HG02981 (cell line): Measurements from ENCODE around the gene SDCCAG8.
A peak's percentile ranks its signal among the peaks of the same experiment; 100 is the strongest.

Experiments used
- ATAC-seq: cut with Tn5 transposase; IDR thresholded peaks from one replicate; pipeline ENCODE4 v1.9.1; 2021; ENCODE audit warnings: mild to moderate bottlenecking, moderate library complexity; ENCODE audit not compliant: unreplicated experiment

Gene SDCCAG8

DNA sequence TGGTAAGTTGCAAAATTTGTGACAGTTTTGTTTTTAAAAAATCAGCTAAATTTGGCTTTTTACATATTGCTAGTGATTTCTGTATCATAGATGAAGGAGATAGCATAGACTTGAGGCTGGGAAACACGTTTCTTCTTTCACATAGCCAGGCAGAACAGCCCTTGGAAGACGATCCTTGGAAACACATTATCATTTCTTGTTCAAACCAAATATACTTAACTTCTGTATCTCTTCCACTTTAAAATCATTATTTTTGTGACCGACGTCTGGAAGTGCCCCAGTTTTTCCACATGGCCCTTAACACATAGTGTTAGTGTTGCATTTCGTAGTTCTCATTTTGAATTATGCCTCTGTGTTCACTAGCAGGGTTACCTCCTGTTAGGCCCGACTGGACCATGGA lies 193.5 kb downstream of the SDCCAG8 start:
- ATAC-seq: no peak

- ATAC-seq: no peak
These were observed 196.3 kb downstream of the SDCCAG8 start for GRCh38 chr1:243452092-243452491.

- ATAC-seq: no peak
These were observed 198.6 kb downstream of the SDCCAG8 start for GRCh38 chr1:243454328-243454997.

- ATAC-seq: no peak
These were observed 200.2 kb downstream of the SDCCAG8 start for GRCh38 chr1:243455760-243456651.

DNA sequence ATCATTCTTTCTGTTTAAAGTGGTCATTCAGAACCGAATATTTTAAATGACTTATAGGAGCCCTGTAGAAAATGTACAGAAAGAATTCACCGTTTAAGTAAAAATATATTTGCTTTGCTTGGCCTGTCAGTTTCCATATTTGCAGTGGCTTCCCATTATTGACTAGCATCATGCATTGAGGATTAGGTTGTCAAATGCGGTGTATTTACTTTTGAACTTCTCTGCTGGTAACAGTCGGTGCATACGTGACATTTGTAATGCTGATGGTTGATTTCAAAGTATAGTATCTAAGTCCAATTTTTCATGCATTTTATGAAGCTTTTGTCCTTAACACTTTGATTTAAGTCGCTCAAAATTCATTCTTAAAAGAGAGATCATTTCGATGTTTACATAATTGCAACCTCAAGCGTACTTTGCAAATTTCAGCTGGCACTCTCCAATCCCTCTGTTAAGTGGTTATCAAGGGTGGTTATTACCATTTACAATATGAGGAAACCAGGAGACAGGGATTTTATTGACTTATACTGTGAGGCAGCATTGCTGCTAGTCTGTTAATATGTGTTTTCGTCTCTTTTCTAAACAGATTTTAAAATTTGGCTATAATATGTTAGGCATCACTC lies 201.6 kb downstream of the SDCCAG8 start:
- ATAC-seq: no peak

DNA sequence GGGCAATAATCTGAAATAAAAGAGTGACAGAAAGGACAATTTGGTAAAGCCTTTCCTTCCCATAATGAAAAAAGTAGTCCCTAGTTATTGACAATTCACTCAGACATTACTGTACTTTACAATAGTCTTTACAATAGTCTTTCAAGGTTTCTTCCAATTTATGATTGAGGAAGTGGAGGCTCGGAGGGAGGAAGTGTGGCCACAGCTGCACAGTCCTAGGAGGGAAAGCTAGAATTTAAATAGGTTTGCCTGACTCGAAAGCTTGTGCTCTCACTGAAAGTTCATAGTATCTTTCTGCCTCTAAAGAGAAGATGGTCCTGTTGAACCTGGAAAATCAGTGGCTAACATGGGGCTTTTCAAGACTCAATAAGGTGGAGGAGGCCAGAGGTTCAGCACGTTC lies 203.2 kb downstream of the SDCCAG8 start:
- no peak for ATAC-seq

- ATAC-seq: no peak
These were observed 205.9 kb downstream of the SDCCAG8 start for GRCh38 chr1:243461700-243462099.

GRCh38 chr1:243462929-243463697 lies 207.3 kb downstream of the SDCCAG8 start:
- no peak for ATAC-seq

GRCh38 chr1:243465081-243465480 lies 209.2 kb downstream of the SDCCAG8 start:
- ATAC-seq: no peak

GRCh38 chr1:243465738-243466137 lies 209.9 kb downstream of the SDCCAG8 start:
- no peak for ATAC-seq

- ATAC-seq: no peak
These were observed 213.7 kb downstream of the SDCCAG8 start for GRCh38 chr1:243469497-243469896.

- ATAC-seq: no peak
These were observed 214.7 kb downstream of the SDCCAG8 start for GRCh38 chr1:243470502-243470901.

DNA sequence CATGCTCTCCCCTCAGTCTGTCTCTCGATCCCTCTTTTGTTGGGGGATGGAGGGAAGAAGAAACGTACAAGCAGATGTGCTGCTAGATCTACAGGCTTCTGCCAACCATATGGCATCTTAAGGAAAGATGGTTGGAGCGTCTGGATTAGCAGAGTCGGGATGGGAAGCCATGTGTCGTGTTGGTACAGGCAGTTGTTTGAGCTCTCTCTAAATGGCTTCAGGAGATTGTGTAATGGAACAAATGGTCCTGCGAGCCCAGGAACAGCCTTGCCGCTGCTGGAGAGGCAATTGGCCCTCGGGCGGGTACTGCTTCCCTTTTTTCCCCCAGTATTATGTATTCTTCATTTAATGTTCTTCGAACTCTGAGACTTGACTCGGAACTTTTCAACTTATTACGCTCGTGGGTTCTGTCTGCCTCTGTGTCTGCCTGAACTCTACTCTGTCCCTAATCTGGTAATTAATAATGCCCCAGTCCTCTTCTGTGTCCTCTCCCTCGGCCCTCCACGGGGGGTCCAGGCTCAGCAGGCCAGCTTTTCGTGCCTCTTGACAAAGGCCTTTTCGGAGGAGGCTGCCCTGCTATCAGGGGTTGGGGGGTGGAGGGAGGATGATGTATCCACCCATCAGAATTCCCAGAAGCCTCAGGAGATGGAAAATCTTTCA lies 215.3 kb downstream of the SDCCAG8 start:
- no peak for ATAC-seq

DNA sequence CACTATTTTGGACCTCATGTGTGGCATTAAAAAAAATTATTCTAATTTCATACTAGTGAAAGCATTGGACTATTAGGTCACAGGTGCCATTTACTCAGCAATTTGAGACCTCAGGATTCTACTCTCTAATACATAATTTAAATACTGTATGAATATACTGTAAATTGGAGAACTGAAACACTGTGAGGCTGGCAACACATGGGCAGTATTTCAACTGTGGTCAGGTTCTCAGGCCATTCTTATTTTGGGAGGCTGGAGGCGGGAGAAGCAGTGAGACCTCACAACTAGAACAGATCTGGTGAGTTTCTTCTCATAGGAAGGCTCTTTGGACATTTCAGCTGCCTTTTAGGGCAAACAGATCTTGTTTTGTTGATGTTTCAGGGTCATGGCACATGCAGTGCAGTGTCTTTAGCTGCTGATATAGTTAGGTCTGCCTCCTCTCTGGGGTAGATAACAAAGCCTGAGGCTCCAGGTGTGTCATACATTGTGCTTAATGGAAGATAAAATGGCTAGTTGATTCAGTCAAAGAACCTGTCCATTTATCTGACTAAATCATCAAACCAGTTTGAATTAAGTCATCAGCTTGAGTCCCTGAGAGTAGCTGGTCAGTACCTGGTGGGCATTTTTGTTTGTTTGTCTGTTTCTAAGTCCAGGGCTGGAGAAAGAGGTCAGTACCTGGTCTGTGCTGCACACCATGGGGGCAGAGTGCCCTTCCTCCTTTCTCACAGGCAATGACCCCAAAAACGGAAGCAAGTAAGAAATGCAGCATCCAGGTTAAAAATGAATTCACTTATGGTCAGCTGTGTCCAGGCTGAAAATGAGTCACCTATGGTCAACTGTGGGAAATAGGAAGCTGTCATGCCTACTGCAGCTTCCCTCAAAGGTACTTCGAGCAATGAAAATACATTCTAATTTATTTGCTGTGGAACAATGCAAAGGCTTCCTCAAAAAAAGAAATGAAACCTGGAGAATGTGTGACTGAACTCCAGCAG lies 216.2 kb downstream of the SDCCAG8 start:
- ATAC-seq: peak; percentile 82

DNA sequence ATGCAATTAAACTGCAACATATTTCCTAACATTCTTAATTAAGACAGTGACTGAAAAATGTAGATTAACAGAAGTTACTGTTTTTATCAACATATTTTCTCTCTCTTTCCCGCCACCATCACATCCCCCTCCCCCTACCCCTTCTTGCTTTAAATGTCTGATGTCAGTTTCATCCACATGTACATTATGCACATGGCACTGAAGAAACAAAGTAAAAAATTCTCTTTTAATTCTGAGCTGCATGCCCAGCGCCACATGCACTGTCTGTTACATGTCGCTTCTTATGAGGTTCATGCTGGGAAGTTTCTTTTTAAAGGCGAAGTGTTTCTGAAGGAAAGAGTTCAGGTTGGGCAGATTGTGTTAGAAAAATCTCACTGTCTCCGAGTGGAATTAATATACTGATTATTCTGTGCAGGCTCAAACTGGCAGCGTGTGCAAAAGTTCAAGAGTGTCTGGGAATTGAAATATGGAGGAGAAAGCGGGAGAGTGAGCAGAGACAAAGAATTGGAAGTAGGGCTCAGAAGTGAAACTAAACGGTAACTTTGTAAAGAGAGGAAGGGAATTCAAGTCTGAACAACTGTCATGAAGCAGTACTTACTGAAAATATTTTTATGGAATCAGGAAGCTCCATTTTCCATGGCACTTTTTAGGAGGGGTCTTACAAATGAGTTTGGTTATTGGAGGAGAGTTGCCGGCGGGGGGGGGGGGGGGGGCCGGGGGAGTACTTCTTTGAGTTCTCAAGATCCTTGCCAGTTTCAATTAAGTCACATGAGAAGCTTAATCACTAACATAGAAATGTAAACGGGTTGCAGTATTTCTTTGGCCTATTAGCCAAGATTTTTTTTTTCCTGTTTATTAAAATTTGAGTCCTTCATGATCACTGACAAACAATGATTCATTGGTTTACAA lies 217.6 kb downstream of the SDCCAG8 start:
- ATAC-seq: no peak

GRCh38 chr1:243474136-243474881 lies 218.5 kb downstream of the SDCCAG8 start:
- ATAC-seq: no peak

DNA sequence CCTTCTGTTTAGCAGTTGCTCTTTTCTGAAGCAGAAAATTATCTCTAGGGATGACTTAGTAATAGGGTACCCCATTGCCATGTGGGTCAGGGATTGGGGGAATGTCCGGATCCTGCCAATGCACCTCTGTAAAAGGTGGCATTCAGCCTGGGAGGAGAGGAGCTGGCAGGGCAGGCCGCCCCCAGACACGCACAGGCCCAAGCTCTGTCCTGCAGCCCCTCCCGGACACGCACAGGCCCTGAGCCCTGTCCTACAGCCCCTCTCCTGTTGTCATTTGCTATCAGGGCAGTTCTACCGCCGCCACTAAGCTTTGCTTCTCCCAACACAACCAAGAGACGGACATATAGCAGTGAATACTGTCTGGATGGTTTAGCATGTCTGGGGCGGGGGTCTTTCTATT lies 219.1 kb downstream of the SDCCAG8 start:
- no peak for ATAC-seq

- ATAC-seq: no peak
These were observed 220.1 kb downstream of the SDCCAG8 start for GRCh38 chr1:243475966-243476365.
